ENCODE measurements around the gene CASZ1. TPM values are rescaled to one million over a fixed set of nuclear protein-coding genes. Genes with fewer than 3 reads are reported as not detected.

CASZ1 gene
- total RNA-seq, 1 experiment from 2014 or later = 2.2 TPM

DNA sequence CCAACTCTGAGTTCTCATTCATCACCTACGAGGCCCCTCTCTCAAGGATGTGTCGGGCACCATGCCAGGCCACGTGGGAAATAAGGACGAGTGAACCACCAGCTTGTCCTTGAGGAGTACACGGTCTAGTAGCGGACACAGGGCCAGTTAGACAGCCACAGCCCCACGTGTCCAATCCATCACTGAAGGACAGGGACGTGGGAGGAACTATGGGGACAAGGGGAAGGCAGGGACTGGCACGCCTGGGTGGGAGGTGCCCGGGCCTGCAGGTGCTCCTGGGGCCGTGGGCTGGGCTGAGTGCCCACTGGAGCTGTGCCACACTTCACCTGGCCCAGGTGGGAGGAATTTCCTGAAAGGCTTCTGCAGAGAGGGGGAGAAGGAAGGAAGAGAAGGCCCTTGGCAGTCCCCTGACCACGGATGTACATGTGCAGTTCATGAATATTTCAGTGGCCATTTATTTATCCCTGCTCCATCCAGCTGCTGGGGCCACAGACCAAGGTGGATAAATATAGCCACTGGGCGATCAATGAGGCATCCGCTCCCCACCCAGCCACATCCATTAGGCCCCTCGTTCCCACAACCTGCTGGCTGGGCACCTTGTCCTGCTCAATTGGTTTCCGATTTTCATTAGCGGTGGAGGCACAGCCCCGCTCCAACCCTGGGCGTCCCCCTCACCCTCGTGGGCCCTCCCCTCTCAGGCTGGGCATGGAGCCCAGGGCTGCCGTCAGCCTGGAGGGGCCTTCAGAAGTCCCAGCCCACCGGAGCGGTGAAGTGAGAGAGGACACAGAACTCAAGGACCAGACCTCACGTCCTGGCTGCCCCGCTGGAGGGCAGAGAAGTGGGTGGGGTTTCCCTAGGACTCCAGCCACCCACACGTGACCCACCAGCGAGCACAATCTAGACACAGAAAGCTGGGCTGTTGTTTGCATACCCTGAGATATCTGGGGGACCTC, 59.5 kb downstream of the CASZ1 start:
- no peak for DNase-seq (ENCODE audit: low spot score)
- in situ Hi-C loops (cut with HindIII; ENCODE audit: low sequenced_read_pairs) = no loop called here

DNA sequence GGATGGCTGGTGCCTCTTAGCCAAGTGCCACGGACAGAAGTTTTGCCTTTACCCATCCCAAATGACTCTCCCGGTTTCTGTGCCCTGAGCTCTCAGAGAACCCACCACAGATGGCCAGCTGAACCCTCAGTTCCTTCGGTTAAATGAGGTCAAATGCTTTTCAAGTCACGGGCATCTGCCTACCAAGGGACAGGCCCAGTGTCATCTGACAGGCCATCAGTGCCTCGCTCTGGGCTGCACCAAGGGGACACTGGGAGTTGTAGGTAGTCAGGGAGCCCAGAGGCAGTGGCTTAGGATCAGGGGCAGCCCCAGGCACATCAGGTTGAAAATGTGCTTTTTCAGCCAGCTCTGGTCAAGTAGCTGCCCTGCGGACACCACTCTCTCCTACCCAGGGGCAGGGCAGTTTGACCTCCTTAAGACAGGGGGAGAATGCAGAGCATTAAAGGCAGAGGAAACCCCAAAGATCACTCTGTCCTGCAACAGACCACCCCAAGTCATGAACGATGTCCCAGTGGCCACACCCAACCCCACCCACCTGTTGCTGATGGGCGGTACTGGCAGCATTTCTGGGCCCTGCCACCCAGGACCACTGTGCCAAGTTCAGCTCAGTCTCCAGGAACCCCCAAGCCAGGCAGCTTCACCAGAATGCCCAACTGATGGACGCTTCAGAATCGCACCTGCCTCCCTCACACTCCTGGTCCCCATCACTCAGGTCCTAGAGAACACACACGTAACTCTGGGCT, 60.7 kb downstream of the CASZ1 start:
- in situ Hi-C loops (cut with HindIII; ENCODE audit: low sequenced_read_pairs) = no loop called here
- DNase-seq (ENCODE audit: low spot score) = no peak

DNA sequence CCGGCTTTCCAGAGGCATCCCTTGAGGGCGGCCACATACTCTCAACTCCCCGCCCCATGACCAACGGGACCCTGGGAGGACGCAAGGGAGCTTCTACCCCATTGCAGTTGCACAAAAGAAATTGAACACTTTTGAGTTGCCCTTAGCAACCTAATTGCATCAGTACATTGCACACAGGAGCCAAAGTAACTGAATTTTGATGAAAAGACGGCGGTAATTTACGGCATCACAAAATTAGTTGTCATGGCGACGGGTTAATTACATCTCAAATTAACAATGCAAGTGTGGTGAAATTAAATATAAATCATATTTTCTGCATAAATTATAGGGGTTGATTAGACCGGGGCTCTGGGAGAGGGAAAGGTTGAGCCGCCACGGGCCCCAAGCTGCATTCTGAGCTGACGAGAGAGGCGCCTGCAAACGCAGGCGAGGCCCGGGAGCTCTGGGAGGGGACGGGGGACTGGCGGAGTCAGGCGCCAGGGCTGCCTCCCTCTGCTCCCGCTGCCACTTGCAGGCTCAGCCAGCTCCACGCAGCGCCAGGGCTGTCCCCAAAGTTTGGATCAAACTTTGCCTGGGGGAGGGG, 61.4 kb downstream of the CASZ1 start:
- in situ Hi-C loops (cut with HindIII; ENCODE audit: low sequenced_read_pairs) = no loop called here

DNA sequence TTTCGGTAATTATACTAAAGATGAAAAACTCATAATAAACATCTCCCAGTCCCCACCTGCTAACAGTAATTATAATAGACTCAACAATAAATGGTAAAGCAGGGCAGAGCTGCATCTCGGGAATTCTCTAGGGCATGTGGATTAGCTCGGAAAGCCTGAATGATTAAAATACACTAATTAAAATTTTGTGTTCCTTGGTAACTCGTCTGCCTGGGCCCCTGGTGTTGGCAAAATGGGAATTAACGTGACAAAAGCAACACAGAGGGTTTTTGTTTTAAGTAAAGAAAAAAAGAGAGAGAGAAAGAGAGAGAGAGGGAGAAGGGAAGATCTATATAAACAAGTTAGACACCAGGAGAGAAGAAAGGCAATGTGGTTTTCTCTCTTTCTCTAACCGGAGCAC, 62.1 kb downstream of the CASZ1 start:
- in situ Hi-C loops (cut with HindIII; ENCODE audit: low sequenced_read_pairs) = no loop called here
- DNase-seq (ENCODE audit: low spot score) = no peak

More for the DNA sequence above, 61.4 kb downstream of the CASZ1 start:
- no peak for DNase-seq (ENCODE audit: low spot score)

DNA sequence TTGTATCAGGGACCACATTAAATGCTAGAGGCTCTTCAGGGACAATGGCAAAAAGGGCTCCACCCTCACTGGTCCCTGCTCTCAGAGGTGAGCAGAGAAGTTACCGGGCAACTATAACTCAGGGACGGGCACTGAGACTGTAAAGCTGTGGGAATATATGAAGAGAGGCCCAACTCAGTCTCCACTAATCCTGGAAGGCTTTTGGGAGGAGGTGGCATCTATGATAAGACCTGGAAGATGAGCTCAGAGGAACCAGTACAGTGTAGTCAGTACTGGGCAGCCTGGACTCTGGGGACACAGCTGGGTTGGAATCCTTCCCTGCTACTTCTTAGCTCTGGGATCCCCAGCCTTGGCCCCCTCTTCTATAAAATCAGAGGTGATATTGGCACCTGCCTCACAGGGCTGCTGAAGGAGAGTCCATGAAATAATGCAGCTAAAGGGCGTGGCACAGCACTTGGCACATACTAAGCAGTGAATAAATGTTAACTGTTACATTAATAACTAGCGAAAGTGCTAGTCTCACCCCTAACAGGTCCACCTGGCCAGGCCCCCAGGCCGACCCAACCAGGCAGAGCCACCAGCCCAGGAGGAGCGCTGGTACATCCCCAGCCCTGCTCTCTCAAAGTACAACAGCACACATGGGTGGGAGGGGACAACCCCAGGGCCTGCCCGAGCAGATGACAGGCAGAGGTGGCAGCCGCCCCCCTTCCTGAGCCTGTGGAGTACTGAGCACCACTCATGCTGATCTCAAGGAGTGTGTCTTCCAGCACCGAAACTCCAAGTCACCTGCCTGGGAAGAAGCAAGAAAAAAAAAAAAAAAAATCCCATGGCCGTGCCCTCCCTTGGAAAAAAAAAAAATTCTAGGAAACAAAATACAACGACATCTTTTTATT, 62.7 kb downstream of the CASZ1 start:
- no peak for DNase-seq (ENCODE audit: low spot score)
- in situ Hi-C loops (cut with HindIII; ENCODE audit: low sequenced_read_pairs) = no loop called here

DNA sequence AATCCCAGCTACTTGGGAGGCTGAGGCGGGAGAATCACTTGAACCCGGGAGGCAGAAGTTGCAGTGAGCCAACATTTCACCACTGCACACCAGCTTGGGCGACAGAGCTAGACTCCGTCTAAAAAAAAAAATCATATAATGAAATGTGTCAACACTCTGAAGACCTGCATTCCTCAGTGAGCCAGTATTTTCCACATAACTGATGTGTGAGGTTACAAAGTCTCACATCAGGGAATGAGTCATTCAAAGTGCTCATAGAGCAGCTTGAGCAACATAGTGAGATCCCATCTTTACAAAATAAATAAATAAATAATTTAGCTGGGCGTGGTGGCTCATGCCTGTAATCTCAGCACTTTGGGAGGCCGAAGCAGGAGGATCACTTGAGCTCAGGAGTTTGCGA, 65.5 kb downstream of the CASZ1 start:
- no peak for DNase-seq (ENCODE audit: low spot score)
- in situ Hi-C loops (cut with HindIII; ENCODE audit: low sequenced_read_pairs) = no loop called here

DNA sequence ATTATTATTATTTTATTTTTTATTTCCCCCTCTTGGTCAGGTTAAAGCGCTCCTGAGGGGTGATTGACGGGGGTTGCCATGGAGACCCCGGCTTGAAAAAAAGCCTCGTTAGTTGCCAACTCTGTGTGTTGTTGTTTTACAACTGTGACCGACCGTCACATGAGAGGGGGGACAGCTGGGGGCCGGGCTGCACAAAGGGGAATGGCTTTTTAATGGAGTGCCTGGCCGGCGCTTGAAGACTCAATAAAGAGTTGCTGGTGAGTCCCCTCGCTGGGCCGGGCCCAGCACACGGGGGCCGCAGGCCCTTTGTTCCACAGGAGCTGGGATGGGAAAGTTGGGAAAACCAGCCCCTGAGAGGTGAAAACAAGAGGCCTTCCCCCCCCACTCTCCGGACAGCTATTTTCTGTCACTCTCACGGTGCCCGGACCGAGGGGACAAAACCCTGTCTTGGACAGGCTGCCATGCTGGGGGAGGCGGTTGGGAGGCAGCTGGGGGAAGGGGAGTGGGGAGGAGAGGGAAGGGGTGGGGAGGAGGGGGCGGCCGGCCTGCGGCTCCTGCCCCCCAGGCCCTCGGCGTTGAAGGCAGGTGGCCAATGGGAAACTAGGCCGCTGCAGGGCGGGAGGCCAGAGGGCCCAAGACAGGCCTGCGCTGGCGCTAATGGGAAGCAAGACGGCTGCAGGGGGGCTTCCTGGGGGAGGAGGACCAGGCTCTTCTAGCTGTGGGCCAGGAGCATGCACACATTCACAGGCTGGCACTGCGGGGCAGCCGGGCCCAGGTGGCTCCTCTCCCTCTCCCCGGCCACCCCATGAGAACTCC, 67.6 kb downstream of the CASZ1 start:
- in situ Hi-C loops (cut with HindIII; ENCODE audit: low sequenced_read_pairs) = no loop called here
- no peak for DNase-seq (ENCODE audit: low spot score)

DNA sequence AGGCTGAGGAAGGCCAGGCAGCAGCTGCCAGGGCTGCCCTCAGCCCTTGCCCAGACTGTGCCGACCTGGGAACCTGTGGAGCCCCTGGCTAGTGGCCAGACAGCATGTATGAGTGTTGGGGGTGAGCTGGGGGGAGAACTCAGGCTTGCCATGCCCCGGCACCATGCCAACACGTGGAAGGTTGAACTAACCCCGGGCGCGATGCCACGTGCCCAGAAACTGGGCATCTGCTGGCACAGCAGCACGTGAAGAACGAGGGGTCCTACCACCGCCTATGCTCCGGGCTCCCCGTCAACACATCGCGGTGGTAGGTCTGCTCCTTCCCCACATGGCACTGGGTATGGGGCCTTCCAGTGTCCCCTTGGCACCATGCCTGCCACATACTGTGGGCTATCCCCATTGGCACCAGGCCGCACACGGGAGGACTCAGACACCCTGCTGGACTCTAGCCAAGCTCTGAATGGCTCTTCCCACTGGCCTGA, 68.7 kb downstream of the CASZ1 start:
- in situ Hi-C loops (cut with HindIII; ENCODE audit: low sequenced_read_pairs) = no loop called here
- DNase-seq (ENCODE audit: low spot score) = no peak

DNA sequence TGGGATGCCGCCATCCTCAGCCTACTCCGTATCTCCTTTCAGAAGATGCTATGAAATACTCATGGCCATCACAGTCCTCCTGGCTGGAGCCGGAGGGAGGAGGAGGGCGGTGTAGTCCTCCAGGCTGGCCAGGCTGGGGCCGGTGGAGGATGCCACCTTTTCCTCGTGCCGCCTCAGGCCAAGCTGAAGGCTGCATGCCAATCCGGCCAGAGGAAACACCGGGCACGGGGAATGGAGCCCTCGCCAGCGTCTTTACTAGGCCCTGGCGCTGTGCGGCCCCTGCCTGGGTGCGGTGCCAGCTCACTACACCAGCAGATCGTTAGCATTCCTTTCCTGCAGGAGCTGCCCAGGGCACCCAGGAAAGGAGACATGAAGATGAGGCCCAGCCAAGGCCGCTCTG, 70.1 kb downstream of the CASZ1 start:
- peak; percentile 73 for DNase-seq (ENCODE audit: low spot score)
- in situ Hi-C loops (cut with HindIII; ENCODE audit: low sequenced_read_pairs) = no loop called here

DNA sequence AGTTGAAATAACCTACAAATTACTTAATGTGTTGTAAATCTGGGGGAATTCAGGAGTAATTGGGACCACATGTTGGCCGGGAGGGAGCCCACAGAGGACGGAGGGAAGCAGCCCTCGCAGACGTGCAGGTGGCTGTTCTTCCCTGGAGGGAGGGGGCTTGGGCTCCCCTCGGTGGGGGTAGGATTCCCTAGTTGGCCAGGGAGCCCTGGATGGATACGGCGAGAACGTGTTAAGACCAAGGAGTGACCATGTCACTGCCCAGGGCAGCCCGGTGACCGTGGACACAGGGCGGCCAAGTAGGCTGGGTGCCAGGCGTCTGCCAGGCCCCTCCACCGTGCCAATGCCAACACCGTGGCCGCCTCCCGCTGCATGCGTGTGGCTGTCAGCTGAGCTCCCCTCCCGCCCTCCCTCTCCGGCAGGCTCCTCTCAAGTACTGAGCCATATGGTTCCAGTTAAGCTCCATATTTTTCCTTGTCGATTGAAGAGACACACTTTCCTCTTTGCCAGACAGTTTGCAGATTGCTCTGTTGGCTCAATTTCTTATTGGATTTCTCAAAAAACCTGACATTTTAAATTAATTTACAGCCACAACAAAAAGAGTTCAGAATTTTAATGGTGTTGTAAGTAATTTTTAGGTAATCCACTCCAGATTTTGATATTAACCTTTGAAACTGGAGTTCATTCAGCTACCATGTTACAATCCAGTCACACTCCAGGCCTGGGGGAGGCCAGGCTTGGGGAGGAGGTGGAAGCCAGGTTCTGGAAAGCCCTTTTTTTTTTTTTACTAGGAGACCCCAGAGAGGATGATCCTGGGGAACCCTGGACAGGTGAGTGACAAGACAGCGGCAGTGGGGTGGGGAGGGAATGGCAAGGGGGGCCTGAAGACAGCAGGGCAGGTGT, 71.2 kb downstream of the CASZ1 start:
- in situ Hi-C loops (cut with HindIII; ENCODE audit: low sequenced_read_pairs) = no loop called here
- peak; percentile 76 for DNase-seq (ENCODE audit: low spot score)

DNA sequence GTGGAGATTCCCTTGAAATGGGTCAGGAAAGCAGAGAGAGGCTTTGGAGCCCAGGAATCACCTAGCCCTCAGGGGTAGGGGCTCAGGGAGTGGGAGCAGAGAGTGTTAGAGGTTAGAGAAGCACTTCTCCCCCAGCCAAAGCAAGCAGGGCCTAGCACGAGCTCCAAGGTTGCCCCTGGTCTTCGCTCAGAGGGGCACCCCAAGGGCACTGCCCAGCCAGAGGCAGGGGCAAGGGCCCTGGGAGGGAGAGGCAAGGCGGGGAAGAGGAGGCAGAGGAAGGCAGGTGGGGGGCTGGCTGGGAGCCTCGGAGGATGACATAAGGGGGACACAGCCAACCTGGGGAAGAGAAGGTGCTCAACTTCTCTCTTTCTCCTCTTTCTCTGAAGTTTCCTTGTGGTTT, 71.9 kb downstream of the CASZ1 start:
- in situ Hi-C loops (cut with HindIII; ENCODE audit: low sequenced_read_pairs) = no loop called here
- no peak for DNase-seq (ENCODE audit: low spot score)

DNA sequence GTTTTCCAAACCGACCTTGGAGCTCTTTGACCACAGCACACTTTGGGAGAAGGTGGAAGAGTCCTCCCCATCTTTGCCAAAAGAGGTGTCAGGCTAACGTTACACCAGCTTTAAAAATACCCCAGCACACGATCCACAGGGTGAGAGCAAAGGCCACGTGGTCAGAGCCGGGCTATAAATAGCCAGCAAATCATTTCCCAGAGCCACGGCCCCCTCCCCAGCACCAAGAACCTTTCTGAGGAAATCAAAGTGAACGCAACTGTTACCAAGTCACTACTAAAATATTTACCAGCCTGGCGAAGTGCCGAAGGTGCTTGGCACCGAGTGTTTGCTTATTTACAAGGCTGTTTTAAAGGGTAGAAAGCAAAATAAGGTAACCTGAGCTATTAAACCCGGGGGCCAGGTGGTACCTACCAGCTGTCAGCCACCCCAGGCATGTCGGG, 72.4 kb downstream of the CASZ1 start:
- DNase-seq (ENCODE audit: low spot score) = no peak
- in situ Hi-C loops (cut with HindIII; ENCODE audit: low sequenced_read_pairs) = no loop called here

DNA sequence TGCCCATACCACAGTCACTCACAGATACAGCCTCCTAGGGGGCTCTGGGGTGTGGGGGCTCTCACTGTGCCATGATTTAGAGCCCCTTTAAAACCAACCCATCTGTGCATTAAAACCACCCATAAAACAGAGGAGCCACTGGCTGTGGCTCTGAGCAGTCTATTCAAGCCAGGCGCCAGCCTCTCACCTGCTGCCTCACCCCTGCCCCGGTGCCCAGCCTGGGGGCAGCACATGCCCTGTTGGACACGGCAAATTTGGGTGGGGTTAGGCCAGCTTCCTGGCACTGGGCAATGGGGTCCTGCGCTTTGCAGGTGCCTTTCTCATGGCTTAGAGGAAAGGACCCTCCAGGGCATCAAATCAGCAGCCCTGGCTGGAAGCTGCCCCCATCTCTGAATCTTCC, 73.1 kb downstream of the CASZ1 start:
- in situ Hi-C loops (cut with HindIII; ENCODE audit: low sequenced_read_pairs) = no loop called here
- DNase-seq (ENCODE audit: low spot score) = no peak

DNA sequence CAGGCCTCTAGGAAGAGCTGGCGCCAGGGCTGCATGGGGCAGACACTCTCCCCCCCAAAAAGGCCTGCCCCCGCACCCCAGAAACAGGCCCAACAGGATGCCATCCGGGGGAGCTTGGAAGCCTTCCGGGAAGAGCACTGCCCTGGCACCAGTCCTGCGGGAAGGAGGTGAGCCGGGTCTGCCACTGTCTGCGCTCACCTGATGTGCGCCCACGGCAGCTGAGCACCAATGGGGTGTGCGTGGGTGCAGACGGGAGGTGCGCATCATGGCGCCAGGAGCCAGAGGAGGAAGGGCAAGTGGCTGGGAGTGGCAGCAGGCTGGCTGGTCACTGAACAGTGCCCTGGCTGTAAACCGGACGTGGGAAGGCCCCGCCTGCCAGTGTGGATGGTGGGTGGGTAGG, 73.6 kb downstream of the CASZ1 start:
- DNase-seq (ENCODE audit: low spot score) = no peak
- in situ Hi-C loops (cut with HindIII; ENCODE audit: low sequenced_read_pairs) = no loop called here

DNA sequence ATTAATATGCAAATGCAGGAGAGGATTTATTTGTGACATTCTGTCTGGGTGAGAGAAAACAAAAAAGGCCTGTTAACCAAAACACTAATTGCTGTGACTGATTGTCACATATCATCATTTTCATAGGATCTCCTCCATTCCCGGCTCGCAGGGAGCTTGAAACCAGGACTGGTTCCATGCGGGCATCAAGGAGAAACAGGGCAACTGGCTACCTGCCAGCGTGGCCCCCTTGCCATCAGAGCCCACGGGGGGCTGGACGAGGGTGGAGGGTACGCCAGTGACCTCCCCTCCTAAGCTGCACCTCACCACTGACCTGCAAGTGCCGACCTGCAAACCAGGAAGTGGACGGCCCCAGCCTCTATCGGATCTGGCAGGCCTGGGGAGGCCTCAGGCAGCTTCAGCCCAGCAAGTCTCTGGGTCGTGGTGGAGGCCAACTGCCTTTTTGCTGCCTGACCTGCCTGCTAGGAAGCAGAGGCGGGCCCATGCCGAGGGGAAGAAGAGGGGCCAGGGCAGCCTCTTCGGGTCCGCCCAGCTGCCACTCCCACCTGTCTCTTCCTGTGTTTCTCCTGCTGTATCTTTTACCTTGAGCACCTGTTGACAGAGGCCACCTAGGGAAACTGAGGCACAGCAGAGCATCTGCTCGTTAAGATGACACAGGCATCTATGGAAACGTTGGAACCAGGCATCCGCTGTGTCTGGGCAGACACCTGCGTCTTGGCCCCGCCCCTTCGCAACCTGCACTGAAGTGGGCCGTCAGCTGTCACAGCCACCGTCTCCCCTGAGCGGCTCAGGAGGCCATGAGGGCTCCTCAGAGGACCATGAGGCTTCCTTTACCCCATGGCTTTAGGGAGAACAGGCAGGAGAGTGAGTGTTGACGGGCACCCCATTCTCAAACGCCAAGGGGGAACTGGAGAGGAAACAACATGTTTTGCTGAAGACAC, 74.8 kb downstream of the CASZ1 start:
- in situ Hi-C loops (cut with HindIII; ENCODE audit: low sequenced_read_pairs) = no loop called here
- no peak for DNase-seq (ENCODE audit: low spot score)

DNA sequence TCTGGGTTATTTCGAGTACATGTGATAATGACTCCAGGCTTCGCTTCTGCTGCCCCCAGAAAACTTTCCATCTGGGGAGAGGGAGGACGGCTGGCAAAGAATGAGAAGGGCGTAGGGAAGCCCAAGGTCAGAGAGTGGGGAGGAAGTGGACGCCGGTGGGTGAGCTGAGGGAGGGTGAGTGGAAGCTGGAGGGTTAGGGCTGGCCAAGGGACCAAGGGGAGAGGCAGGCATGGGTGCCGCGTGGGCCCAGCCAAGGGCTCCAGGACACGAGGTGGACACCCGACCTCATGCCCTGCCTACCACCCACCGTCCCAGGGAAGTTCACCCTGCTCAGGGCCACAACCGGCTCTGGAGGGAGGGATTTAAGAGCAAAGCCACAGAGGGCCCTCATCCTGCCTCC, 75.8 kb downstream of the CASZ1 start:
- in situ Hi-C loops (cut with HindIII; ENCODE audit: low sequenced_read_pairs) = no loop called here
- no peak for DNase-seq (ENCODE audit: low spot score)
